Embryonic facial prominence (tissue), 1 donor: Measurements from ENCODE around the gene MPZL1.
"Not testable (repeated sequence)": the region's sequence is repeated elsewhere in the genome, so short reads cannot be mapped to it uniquely, and the experiment has no call there.

Experiments used
- DNase-seq: peaks from one replicate; pipeline ENCODE4 v3.0.0-alpha.2; 2016; ENCODE audit errors: extremely low spot score

The MPZL1 gene

DNA sequence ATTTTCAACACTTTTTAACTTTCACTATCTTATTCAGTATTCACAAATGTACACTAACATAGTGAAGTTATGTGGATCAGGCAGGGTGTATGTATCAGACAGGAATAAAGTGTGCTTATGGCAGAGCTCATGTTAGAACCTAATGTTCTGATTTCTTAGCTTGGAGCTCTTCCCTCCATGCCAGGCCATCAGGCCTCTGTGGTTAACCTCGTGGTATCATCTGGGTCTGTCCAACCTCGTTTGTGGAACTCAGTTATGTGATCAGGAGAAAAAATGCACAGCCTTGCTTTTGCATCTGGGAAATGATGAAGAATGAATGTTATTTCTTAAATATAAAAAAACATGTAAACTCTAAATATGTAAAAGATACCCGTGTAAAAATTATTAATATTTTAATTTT, 86.9 kb downstream of the MPZL1 start:
- no peak for DNase-seq

DNA sequence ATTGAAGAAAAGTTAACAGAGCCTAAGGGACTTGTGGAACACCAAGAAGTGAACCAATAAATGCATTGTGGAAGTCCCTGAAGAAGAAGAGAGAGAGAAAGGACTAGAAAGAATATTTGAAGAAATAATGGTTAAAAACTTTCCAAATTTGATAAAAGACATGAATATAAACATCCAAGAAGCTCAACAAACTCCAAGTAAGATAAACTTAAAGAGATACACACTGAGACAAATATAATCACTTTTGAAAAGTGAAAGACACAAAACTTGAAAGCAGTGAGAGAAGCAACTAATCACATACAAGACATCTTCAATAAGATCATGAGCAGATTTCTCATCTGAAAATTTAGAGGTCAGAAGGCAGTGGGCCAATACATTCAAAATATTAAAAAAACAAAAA, 91.2 kb downstream of the MPZL1 start:
- DNase-seq: no peak

DNA sequence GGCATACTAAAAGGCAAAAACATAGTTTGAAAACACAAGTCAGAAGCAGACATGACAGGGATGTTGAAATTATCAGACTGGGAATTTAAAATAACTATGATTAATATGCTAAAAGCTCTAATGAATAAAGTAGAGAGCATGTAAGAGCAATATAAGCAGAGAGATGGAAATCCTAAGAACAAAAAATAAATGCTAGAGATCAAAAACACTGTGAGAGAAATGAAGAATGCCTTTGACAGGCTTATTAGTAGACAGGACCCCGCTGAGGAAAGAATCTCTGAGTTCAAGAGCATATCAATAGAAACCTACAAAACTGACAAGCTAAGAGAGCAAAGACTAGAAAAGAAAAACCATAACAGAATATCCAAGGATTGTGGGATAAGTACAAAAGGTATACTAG, 93.9 kb downstream of the MPZL1 start:
- DNase-seq: no peak

DNA sequence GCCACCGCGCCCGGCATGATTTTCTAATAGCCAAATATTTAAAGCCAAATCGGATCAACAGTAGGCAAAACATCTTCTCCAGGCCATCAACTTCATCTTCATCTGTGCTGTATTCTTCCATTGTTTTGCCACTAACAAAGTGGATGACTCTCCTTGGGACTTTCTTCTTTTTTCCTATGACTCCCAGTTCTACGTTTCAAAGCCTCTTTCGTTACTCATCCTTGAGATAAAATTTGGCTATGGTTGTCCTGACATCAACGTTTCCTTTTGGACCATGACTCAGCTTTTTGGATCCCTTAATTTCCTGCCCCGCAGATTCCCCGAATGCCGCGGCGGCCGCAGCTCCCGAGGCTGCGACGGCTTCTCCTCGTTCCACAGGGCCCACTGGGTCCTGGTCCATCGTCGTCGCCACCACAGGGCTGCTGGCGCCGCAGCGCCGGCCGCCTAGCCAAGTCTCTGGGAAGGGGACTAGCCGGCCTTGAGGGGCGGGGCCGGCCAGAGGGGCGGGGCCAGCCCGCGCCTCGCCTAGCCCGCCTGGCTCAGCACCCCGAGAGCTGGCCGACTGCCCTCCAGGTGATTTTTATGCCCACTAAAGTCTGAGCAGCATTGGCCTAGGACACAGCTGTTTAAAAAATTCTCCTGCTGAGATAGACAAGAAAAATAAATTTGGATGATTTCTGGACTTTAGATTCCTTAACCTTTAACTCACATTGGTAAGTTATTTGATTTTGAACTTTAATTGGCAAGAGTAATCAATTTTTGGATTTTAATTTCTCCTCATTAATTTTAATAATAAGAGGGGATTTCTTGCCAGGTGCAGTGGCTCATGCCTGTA, 98.3 kb downstream of the MPZL1 start:
- no peak for DNase-seq

DNA sequence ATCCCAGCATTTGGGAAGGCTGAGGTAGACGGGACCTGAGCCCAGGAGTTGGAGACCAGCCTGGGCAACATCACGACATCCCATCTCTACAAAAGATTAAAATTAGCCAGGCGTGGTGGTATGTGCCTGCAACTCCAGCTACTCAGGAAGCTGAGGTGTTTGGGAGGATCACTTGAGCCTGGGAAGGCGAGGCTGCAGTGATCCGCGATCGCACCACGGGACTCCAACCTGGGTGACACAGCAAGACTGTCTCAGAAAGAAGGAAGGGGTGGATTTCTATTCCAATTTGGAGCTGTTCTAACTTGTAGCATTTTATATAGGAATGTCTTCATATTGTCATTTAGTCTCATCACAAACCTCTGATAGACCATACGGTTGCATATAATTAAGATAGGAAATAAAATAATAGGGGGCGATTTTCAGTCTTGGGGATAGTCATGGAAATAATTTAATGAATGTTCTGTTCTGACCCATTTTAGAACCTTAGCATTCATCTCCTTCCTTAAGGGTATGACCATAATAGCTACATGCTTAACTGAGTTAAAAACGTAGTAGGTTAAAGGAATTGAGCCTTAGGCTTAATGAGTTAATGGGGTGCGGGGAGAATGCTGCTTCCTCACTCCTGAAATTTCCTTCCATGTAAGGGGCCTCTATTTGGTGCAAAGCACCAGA, 99.0 kb downstream of the MPZL1 start:
- no peak for DNase-seq

DNA sequence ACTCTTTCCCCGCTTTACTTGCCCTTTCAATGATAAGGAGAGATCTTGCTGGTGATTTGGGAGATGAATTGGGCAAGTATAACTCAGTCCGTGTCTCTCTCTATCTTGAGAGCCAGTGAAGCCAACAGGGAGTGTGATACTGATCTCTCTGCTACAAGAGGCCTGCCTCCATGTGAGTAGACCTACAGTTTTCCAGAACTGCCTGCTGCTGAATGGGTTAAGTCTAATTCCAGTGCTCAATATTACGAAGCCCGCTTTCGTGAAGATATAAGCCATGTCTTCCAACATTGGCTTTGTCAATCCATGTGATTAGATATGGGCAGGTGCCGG, 99.5 kb downstream of the MPZL1 start:
- no peak for DNase-seq

DNA sequence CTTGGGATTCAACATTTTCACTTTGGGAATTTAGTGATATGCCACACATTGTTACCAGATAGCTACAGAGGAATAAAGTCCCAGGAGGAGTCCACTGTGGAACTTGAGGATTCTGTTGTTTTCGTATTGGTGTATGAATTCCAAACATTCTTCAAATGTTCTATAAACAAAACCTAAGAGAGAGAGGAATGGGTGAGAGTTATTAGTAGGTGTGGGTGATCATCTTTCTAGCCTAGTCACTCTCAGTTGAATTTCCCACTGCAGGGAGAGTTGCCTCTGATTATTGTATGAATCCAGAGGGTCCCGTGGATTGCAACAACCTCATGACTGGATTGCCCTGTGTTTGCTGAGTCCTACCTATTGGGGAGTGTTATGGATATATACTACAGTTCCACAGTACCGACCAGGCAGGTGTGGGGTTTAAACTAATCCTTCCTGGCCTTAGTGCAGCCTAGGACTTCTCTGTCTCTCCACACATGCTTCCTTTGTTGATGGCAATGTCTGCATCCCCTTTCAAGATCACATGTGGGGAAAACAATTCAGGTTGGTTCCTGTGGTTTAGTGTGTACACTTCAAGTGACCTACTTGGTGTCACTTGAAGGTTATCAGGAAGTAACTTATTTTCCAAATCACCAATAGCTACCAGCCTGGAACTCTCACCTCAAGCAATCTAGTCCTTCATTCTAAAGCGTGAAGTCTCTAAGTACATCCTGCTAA, 100.3 kb downstream of the MPZL1 start:
- no peak for DNase-seq

DNA sequence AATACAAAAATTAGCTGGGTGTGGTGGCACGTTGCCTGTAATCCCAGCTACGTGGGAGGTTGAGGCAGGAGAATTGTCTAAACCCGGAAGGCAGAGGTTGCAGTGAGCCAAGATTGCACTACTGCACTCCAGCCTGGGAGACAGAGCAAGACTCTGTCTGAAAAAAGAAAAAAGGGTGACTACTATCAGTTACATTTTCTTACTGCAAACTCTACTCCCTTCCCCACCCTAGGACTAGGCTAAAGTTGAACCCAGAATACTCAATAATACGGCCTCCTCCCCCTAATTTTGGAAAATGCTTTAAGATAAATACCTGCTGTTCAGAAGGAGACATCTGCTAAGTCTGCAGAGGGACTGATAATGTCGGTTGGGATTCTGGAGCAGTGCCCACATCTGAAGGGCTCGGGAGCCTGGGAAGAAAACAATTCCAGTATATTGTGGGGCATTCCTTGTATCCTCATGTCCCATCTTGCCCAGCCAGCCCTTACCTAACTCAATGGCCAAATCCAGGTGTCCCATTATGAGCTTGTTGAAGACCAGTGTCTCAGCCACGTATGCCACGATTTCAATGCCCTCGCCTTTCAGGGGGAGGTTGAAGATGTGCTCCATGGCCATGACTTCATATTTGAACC, 102.5 kb downstream of the MPZL1 start:
- no peak for DNase-seq

DNA sequence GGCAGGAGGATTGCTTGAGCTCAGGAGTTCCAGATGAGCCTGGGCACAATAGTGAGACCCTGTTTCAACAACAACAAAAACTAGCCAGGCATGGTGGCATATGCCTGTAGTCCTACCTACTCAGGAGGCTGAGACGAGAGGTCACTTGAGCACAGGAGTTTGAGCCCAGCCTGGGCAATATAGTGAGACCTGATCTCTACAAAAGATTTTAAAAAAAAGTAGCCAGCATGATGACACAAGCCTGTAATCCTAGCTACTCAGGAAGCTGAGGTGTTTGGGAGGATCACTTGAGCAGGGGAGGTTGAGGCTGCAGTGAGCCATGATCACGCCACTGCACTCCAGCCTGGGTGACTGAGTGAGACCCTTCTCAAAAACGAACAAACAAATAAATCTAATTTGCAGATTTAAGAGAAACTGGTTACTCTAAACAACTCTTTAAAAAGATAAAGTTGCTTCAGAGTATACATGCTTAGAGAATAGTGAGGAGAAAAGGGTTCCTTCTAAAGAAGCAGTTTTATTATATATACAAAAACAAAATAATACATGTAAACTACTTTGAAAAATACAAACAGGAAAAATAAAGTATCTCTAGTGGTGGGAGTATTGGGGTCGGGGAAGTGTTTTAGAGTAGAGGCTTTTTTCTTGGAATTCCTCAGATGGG, 103.8 kb downstream of the MPZL1 start:
- no peak for DNase-seq

DNA sequence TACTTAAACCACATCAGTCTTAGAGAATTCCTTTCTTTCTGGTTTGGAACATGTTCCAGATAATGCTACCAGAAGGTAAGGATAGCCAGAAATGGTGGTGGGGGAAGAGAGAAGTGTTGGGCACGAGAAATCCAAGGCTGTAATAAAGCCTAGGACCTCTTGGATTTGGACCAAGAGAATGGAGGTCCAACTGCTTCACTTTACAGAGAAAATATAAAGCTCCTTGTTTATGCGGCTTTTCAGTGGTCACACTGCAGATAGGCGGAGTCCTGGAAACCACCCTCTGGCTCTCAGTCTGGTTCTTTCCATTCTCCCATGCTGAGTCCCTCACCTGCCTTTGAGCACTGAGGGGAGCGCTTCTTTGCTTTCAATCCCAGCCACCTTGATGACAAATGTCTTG, 104.3 kb downstream of the MPZL1 start:
- no peak for DNase-seq

DNA sequence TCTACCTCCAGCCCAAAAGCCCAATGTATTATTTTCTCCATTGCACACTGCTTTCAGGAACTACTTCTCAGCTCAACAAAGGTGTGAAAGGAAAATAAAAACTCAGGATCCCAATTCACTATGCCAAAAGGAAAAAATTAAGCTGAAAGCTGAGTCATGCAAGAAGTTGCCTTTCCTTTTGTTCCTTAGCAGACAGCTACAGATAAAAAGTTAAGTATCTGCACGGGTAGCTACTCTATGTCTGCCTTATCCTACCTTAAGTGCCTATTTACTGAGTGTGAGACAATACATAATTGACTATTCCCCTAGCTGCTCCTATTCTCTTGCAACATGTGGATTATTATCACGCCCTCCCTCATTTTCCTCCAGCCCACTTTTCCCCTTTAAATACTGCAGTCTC, 108.1 kb downstream of the MPZL1 start:
- no peak for DNase-seq

DNA sequence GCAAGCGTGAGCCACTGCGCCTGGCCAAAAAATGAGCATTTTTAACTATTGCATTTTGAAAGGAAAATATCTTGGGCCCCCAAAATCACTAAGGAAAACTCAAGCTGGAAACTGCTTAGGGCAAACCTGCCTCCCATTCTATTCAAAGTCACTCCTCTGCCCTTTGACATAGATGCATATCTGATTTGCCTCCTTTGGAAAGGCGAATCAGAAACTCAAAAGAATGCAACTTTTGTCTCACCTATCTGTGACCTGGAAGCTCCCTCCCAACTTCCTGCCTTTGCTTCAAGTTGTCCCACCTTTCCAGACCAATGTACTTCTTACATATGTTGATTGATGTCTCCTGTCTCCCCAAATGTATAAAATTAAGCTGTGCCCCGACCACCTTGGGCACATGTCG, 108.9 kb downstream of the MPZL1 start:
- not testable (repeated sequence) for DNase-seq

DNA sequence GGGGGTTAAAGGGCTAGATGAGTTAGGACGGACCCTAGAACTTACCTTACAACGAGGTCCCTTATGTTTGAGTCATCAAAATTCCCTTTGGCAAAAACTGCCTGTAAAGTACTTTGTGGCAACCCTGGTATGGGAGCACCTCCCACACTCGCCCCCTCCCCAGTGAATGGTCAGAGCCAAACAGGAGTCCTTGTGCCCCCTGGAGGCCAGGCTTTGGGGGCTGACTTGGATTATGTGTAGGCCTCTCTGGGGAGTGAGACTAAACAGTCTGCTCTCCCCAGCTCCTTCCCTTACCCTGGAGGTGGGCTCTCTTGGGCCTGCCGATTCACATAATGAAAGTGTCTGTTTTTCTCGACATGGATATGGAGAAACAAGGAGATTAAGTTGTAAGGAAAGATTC, 110.9 kb downstream of the MPZL1 start:
- DNase-seq: no peak

DNA sequence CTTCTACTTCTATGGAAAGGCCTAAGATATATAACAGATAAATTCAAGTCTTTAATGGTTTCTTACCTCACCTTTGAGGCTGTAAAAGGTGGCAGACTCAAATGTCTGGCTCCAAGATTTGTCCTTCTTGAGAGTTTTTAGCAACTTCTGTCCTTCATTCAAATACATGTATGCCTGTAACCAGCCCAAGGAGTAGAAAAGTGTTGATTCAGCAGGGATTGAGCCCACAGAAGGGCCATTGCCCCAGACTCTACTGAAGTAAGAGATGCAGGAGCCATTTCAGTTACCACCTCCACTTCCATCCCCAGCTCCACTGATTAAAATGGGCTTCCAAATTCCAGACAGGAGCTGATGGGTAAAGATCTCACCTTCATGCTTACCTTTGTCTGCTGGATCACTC, 112.1 kb downstream of the MPZL1 start:
- DNase-seq: no peak

DNA sequence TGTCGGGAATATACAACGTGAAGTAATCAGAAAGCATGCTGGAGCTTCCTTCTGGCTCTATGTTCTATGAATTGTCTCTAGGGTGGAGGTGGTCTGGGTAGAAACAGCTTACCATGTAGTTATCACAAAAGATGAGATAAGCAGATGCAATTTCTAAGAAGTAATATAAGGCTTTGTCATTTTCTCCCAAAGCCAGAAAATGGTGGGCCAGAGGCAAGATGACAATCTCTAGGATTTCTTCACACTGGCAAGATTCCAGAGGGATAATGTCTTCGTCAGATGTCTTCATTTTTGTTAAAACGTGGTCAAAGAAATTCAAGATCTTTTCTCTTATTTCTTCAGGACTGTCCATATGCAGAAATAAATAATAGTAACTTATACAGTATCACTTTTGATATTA, 114.4 kb downstream of the MPZL1 start:
- DNase-seq: no peak

DNA sequence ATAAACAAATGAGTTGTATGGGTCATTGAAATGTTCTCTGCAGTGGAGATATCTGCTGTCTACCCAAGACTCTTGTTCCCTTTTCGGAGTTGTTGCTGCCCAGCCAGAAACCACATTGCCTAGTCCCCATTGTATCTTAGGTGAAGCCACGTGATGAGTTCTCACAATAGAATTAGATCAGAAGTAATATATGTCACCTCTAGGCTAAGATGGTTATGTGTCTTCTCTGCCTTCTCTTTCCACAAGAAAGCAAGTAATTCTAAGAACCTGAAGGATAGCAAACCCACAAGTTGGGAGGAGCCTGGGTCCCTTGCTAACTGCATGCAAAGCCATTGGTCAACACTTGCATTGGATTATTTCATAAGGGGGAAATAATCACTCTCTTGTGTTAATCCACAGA, 115.5 kb downstream of the MPZL1 start:
- DNase-seq: no peak

DNA sequence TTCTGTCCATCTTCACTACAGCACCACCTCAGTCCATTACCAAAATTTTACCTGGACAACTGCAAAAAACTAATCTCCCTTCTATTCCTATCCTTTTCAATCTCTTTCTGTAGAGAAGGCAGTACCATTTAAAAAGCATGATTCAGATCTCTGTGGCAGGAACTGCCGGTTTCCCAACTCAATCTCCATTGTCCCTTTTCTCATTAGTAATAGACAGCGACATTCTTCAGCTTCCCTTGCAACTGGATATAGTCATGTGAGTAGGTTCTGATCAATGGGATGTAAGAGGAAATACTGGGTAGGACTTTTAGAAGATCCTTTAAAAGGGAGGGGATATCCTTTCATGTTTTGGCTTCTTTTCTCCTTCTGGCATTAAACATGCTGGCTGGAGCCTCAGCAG, 117.2 kb downstream of the MPZL1 start:
- no peak for DNase-seq
